IMR-90 (cell line): ENCODE results near the gene IL1A.

Experiments used
- CTCF ChIP-seq: conservative IDR thresholded peaks from 2 replicates; pipeline ENCODE4 v1.5.1; 2012; ENCODE audit warnings: mild to moderate bottlenecking, low read depth, low read length, improper control_type of control experiment
- NFE2L2 ChIP-seq: fragments of 150-350 bp; IDR thresholded peaks from 2 replicates; pipeline ENCODE4 v1.6.1; 2016; ENCODE audit warnings: low read depth, mild to moderate bottlenecking, low read length
- POLR2A ChIP-seq: IDR thresholded peaks from 2 replicates; pipeline ENCODE4 v1.6.1; 2012; ENCODE audit warnings: mild to moderate bottlenecking, low read depth, low read length
- RAD21 ChIP-seq: IDR thresholded peaks from 2 replicates; pipeline ENCODE4 v1.6.1; 2012; ENCODE audit warnings: low read length, improper control_type of control experiment
- RFX5 ChIP-seq: IDR thresholded peaks from 2 replicates; pipeline ENCODE4 v1.8.0; 2012; ENCODE audit warnings: low read depth, mild to moderate bottlenecking, low read length, moderate library complexity

- TF ChIP-seq POLR2A (no peak), CTCF (no peak), NFE2L2 (no peak), RFX5 (no peak), RAD21 (no peak)
Observed at GRCh38 chr2:112731479-112731878, 52.8 kb downstream of the IL1A start.
